ENCODE results near the gene CD72. TPM values are rescaled to one million over a fixed set of nuclear protein-coding genes. Genes with fewer than 3 reads are reported as not detected.
A peak's percentile ranks its signal among the peaks of the same experiment; 100 is the strongest.

CD72 gene
- total RNA-seq, 1 donor from 2014 or later, result 0.56 TPM

- Histone ChIP-seq H4K20me1 (ENCODE audit: low read depth) (no peaks in the 10 kb centered on the region), H3K4me3 (no peak overlapping the region), H2AFZ (replicated peaks) (no peak overlapping the region), H3K27me3 (peaks cover 47% of the 10 kb centered on the region), H3K4me2 (no peak overlapping the region), H3K9me3 (ENCODE audit: low read depth) (no peaks in the 10 kb centered on the region), H3K36me3 (no peaks in the 10 kb centered on the region), H3K27ac (no peak overlapping the region), H3K4me1 (peaks cover 17% of the 10 kb centered on the region), H3F3A (ENCODE audit: low read depth) (peaks cover 5% of the 10 kb centered on the region), H3K79me2 (ENCODE audit: low read depth) (no peaks in the 10 kb centered on the region), H3K9ac (no peak overlapping the region)
- peaks cover 35% of the 10 kb centered on the region for H3K27me3 Mint-ChIP-seq (ENCODE audit: insufficient read depth, low read depth)
- no peak overlapping the region for H3K27ac Mint-ChIP-seq
- no peaks in the 10 kb centered on the region for H3K9me3 Mint-ChIP-seq
- TF ChIP-seq EZH2phosphoT487 (IDR thresholded peaks at IDR 0.05) (no peak), EZH2 (IDR thresholded peaks at IDR 0.05) (no peak), CTCF (IDR thresholded peaks at IDR 0.05) (no peak)
- DNase-seq (ENCODE audit: low spot score), result no peak
- peak overlapping the region; percentile 33 for H3K4me3 Mint-ChIP-seq
- peaks cover 21% of the 10 kb centered on the region for H3K4me1 Mint-ChIP-seq
- H3K36me3 Mint-ChIP-seq, result no peaks in the 10 kb centered on the region
Measured at GRCh38 chr9:35618854-35619799, 914 bp upstream of the CD72 start.

GRCh38 chr9:35617548-35617947 lies 665 bp downstream of the CD72 start:
- Histone ChIP-seq H3K9ac (no peak overlapping the region), H3K36me3 (no peaks in the 10 kb centered on the region), H4K20me1 (ENCODE audit: low read depth) (no peaks in the 10 kb centered on the region), H3K4me1 (peaks cover 17% of the 10 kb centered on the region), H3K79me2 (ENCODE audit: low read depth) (no peaks in the 10 kb centered on the region), H3K4me2 (peak overlapping the region; percentile 82), H3K9me3 (ENCODE audit: low read depth) (no peaks in the 10 kb centered on the region), H3F3A (ENCODE audit: low read depth) (peaks cover 5% of the 10 kb centered on the region), H2AFZ (replicated peaks) (peak overlapping the region; percentile 91), H3K27ac (no peak overlapping the region), H3K4me3 (peak overlapping the region; percentile 46), H3K27me3 (peaks cover 48% of the 10 kb centered on the region)
- Mint-ChIP-seq H3K4me3 (peak overlapping the region; percentile 71), H3K4me1 (peaks cover 21% of the 10 kb centered on the region), H3K27me3 (ENCODE audit: insufficient read depth, low read depth) (peaks cover 38% of the 10 kb centered on the region), H3K27ac (no peak overlapping the region), H3K36me3 (no peaks in the 10 kb centered on the region), H3K9me3 (no peaks in the 10 kb centered on the region)
- no peak for DNase-seq (ENCODE audit: low spot score)
- no peak for TF ChIP-seq EZH2 (IDR thresholded peaks at IDR 0.05)
- TF ChIP-seq EZH2phosphoT487 (IDR thresholded peaks at IDR 0.05), result no peak
- TF ChIP-seq CTCF (IDR thresholded peaks at IDR 0.05), result no peak

- no peaks in the 10 kb centered on the region for H3K36me3 ChIP-seq
- peak; percentile 51 for DNase-seq (ENCODE audit: low spot score)
- no peaks in the 10 kb centered on the region for H4K20me1 ChIP-seq (ENCODE audit: low read depth)
- H3F3A ChIP-seq (ENCODE audit: low read depth), result peaks cover 5% of the 10 kb centered on the region
- H3K9ac ChIP-seq, result no peak overlapping the region
- peaks cover 48% of the 10 kb centered on the region for H3K27me3 ChIP-seq
- H3K79me2 ChIP-seq (ENCODE audit: low read depth), result no peaks in the 10 kb centered on the region
- Mint-ChIP-seq H3K4me3 (peak overlapping the region; percentile 71), H3K9me3 (no peaks in the 10 kb centered on the region), H3K27me3 (ENCODE audit: insufficient read depth, low read depth) (peaks cover 40% of the 10 kb centered on the region), H3K4me1 (peaks cover 21% of the 10 kb centered on the region), H3K36me3 (no peaks in the 10 kb centered on the region), H3K27ac (no peak overlapping the region)
- no peaks in the 10 kb centered on the region for H3K9me3 ChIP-seq (ENCODE audit: low read depth)
- H2AFZ ChIP-seq (replicated peaks), result peak overlapping the region; percentile 91
- H3K4me2 ChIP-seq, result peak overlapping the region; percentile 82
- TF ChIP-seq EZH2 (IDR thresholded peaks at IDR 0.05) (peak; percentile 55), CTCF (IDR thresholded peaks at IDR 0.05) (peak; percentile 8), EZH2phosphoT487 (IDR thresholded peaks at IDR 0.05) (no peak)
- peaks cover 17% of the 10 kb centered on the region for H3K4me1 ChIP-seq
- no peak overlapping the region for H3K27ac ChIP-seq
- peak overlapping the region; percentile 46 for H3K4me3 ChIP-seq
Measured at GRCh38 chr9:35616681-35617459, 1.3 kb downstream of the CD72 start.

Data from neural progenitor cell (in vitro differentiated cells).